ENCODE data around the gene SLC52A3.
"Not testable (repeated sequence)": the region's sequence is repeated elsewhere in the genome, so short reads cannot be mapped to it uniquely, and the experiment has no call there.

SLC52A3 gene

GRCh38 chr20:728256-728944 lies 39.9 kb downstream of the SLC52A3 start:
- H3K4me3 ChIP-seq (replicated peaks; ENCODE audit: low read depth, low read length): peak overlapping the region; percentile 44
- DNase-seq (ENCODE audit: low read depth): peak; percentile 29
- TF ChIP-seq CTCF (IDR thresholded peaks at IDR 0.05; ENCODE audit: low read length, missing control alignments): peak; percentile 56

- no peak overlapping the region for H3K4me3 ChIP-seq (replicated peaks; ENCODE audit: low read depth, low read length)
- DNase-seq (ENCODE audit: low read depth): no peak
- no peak for TF ChIP-seq CTCF (IDR thresholded peaks at IDR 0.05; ENCODE audit: low read length, missing control alignments)
These were observed 42.1 kb downstream of the SLC52A3 start for GRCh38 chr20:726160-726559.

GRCh38 chr20:725491-725890 lies 42.8 kb downstream of the SLC52A3 start:
- no peak for TF ChIP-seq CTCF (IDR thresholded peaks at IDR 0.05; ENCODE audit: low read length, missing control alignments)
- no peak for DNase-seq (ENCODE audit: low read depth)

GRCh38 chr20:724797-725196 lies 43.5 kb downstream of the SLC52A3 start:
- DNase-seq (ENCODE audit: low read depth); H3K4me3 ChIP-seq (replicated peaks; ENCODE audit: low read depth, low read length): not testable (repeated sequence)

More at GRCh38 chr20:725491-725890, 42.8 kb downstream of the SLC52A3 start:
- no peak overlapping the region for H3K4me3 ChIP-seq (replicated peaks; ENCODE audit: low read depth, low read length)

- DNase-seq (ENCODE audit: low read depth): no peak
- TF ChIP-seq CTCF (IDR thresholded peaks at IDR 0.05; ENCODE audit: low read length, missing control alignments): no peak
- no peak overlapping the region for H3K4me3 ChIP-seq (replicated peaks; ENCODE audit: low read depth, low read length)
These were observed 44.5 kb downstream of the SLC52A3 start for GRCh38 chr20:723756-724155.

GRCh38 chr20:722822-723644 lies 45.3 kb downstream of the SLC52A3 start:
- H3K4me3 ChIP-seq (replicated peaks; ENCODE audit: low read depth, low read length): no peak overlapping the region
- no peak for DNase-seq (ENCODE audit: low read depth)
- TF ChIP-seq CTCF (IDR thresholded peaks at IDR 0.05; ENCODE audit: low read length, missing control alignments): no peak

GRCh38 chr20:721876-722275 lies 46.4 kb downstream of the SLC52A3 start:
- no peak for TF ChIP-seq CTCF (IDR thresholded peaks at IDR 0.05; ENCODE audit: low read length, missing control alignments)
- no peak for DNase-seq (ENCODE audit: low read depth)

More at GRCh38 chr20:721876-722275, 46.4 kb downstream of the SLC52A3 start:
- H3K4me3 ChIP-seq (replicated peaks; ENCODE audit: low read depth, low read length): no peak overlapping the region

All from fibroblast of pulmonary artery (primary cell).